CD4-positive, alpha-beta T cell treated with Interleukin-4 for 4 hours (primary cell): ENCODE results near the gene DUSP22.

ENCODE experiments used
- DNase-seq: peaks from one replicate; pipeline ENCODE4 v3.0.0-alpha.2; 2020

The DUSP22 gene

DNA sequence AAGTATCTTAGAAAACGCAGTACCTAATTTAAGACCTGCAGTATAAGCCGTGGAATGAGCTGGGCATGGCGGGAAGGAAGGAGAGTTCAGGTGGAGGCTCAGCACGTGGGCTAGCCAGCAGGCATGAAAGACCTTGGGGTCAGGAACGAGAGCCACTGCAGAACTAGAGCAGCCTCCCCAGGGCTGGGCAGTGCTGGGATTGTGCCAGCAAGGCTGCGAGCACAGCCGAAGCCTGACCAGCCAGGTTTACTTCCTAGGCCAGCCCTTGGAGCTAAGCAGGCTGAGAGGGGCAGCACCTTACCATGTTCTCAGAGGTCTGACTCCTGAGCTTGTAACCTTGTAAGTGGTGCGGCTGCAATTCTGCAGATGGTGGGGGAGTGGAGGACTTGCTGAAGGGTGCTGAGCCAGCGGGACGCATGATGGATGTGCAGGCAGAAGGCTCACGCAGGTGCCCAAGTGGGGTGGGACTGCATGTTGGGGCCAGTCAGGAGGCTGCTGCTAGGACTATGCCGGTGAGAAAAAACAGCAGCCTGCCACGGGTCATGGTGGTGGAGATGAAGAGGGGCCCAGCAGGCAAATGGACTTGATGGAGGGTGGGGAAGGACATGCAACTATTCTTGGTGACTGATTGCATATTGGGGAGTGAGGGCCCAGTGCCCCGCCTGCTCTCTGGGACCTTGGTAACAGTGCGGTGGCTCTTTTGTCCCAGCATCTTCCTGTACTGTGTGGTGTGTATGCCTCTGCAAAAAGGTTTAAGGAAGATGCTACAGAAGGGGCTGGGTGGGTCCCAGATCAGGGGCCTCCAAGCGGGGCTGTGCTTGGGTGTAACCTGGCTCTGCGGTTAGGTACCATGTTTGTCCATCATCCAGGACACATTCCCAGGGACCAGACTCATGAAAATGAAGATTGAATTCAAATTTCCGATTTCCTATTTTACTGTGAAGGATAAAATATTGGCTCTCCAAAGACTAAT lies 61.6 kb downstream of the DUSP22 start:
- no peak for DNase-seq

DNA sequence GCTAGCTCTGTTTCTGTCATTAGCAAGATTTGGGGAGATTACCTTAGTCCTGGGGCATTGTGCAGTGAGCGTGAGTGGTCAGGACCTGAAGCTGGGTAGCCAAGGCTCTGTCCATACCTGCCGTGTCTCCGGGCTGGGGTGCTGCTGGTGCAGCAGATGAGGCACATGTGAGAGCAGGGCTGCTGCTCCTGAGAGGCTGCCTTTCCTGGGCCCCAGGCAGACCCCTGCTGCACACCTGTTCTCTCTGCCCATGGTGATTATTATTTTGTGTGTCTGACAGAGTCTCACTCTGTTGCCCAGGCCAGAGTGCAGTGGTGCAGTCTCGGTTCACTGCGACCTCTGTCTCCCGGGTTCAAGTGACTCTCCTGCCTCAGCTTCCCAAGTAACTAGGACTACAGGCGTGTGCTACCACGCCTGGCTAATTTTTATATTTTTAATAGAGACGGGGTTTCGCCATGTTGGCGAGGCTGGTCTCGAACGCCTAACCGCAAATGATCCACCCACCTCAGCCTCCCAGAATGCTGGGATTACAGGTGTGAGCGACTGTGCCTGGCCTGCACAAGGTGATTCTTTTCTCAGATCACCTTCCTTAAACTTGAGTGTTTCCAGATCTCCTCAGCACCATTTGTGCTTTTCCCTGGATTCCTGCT lies 62.5 kb downstream of the DUSP22 start:
- DNase-seq, result no peak

GRCh38 chr6:355373-356208 lies 63.3 kb downstream of the DUSP22 start:
- no peak for DNase-seq

DNA sequence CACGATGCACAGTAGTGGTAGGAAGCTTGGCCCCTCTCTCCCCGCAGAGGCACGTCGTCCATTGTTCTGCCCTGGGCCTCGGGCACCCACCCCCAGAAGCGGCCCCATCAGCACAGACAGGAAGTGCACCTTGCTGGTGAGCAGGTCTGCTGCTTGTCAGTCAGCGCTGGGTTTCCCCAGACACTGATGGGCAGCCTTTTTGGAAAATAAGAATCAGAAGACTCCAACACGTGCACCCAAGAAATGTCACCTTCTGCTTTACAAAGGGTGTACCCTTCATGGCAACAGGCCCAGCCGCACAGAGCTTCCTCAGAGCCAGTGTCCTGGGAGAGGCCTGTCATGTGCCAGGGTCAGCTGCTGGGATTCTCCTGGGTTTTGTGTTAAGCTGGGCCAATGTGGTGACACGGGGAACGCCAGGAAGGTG lies 64.6 kb downstream of the DUSP22 start:
- DNase-seq, result no peak

DNA sequence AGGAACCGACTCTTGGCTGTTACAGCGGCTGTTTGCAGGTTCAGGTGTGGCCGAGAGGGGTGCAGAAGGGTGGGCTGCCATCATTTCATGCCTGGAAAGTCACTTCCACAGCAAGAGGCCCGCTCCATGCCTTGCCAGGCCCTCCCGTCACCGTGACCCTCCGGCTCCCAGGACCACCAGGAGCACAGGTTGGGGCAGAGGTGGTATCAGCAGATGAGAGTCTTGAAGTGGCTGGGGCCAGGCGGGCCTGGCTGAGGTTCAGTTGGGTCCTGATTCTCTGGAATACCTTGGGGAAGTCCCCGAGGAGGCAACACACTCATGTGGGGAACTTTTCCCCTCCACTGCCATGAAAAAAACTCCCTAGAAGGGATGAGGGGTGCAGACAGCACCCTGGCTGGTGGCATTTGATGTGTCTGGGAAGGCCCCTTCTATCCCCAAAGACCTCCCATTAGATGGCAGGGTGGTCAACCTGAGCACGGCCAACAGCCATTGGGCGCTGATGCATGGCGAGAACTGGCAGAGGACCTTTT lies 65.0 kb downstream of the DUSP22 start:
- no peak for DNase-seq

DNA sequence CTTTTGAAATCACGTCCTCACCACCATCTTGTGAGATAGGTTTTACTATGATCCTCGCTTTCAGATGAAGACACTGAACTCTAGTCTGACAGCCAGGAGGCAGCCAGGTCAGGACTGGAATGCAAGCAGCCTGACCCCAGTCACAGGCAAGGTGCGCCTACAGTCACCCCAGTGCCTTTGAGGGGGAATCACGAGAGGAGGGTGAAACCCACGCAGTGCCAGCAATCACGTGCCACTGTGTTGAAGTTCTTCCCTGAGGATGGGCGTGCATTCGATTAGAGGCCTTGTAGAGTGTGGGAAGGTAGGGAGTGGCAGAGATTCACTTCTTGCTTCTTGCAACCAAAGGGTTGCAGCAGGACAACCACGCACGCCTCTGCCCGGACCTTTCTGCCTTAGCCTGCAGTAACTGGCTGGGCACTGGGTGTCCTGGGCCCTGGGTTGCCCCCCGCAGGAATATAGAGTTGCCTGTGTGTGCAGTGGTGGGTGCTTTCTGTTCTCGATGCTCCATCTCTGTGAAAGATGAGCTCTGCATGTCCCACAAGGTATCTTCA lies 65.6 kb downstream of the DUSP22 start:
- no peak for DNase-seq

DNA sequence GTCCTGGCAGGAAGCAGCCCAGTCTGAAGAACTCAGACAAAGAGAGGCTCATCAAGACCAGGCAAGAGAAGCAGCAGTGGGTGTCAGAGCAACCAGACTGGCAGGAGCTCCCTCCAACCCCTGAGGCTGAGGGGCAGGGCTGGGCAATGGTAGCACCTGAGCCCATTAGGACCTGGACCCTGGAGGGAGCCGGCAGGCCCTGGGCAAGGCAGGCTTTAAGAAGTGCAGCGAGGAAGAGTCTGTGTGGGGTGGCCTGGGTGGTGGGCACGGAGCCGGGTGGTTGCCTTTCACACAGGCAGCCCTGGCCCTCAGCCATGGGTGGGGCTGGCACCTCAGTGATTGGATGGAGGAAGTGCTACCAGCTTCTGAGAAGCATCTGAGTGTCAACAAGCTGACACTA lies 66.1 kb downstream of the DUSP22 start:
- DNase-seq, result no peak

DNA sequence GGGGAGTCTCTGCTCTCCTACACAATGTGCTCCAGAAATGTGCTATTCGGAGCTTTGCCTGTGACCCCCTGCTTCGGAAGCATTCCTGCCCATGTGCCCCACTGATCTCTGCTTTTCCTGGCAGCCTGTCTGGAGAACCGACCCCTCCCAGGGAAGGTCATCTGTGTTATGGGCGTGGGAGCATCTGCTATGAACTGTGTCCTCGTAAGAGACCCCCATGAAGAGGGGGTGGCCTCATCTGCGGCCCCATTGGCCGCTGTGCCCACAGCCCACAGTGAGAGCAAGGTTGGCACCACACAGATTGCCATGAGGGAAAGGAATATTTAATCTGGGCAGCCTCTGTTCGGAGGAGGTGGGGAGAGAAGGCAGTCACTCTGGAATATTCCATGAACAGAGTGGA lies 66.6 kb downstream of the DUSP22 start:
- DNase-seq, result no peak

GRCh38 chr6:359261-360035 lies 67.2 kb downstream of the DUSP22 start:
- no peak for DNase-seq

DNA sequence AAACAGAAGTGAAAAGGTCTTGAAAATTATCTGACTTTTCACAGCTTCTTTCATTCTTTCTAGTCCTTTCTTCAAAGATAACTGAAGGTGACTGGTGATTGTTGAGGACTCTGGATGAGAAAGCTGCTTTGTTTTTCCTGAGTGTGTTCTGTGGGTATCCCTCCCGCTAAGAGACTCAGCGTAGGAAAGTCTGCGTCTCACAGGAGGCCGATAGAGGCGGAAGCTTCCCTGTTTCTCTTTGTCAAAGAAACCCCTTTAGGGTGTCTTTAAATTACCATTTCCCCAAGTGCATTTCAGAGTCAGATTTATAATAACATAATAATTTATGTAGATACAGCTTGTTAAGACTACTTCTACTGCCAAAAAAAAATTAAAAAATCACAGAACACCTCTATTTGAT lies 68.1 kb downstream of the DUSP22 start:
- no peak for DNase-seq

GRCh38 chr6:360764-361373 lies 68.6 kb downstream of the DUSP22 start:
- DNase-seq, result no peak

DNA sequence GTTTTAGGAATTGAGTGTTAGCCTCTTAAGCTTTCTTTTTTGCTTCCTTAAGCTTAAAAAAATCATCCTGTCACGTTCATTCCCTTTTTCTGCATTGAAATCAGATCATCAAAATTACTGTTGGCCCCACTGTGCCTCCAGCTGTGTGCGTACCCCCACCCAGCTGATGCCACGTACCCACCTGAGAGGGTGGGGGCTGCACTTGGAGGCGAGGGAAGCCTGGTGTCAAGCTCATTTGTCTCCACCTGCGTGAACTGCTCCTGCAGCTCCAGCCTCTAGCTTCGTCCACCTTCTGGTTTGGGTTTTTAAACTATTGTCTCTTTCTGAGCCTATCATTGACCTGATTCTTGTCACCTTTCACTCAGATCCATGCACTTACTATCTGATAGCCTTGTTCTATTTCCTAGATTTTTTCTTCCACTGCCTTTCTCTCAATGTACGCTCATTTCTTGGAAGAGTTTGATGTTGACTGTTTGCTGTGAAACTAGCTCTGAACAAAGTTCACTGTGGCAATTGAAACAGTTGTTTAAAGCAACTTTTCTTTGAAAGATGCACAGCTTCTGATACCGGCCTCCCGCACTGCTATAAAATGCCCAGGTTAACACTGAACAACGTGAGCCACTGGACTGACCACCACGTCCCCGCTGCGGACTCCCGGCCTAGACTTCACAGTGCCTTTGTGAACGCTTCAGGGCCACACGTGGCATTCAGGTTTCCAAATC lies 69.3 kb downstream of the DUSP22 start:
- DNase-seq, result no peak

- no peak for DNase-seq
Measured at GRCh38 chr6:362231-362923, 70.1 kb downstream of the DUSP22 start.

GRCh38 chr6:362924-363249 lies 70.6 kb downstream of the DUSP22 start:
- DNase-seq, result no peak

- no peak for DNase-seq
Measured at GRCh38 chr6:363291-363690, 71.0 kb downstream of the DUSP22 start.

- no peak for DNase-seq
Measured at GRCh38 chr6:363909-364308, 71.6 kb downstream of the DUSP22 start.

DNA sequence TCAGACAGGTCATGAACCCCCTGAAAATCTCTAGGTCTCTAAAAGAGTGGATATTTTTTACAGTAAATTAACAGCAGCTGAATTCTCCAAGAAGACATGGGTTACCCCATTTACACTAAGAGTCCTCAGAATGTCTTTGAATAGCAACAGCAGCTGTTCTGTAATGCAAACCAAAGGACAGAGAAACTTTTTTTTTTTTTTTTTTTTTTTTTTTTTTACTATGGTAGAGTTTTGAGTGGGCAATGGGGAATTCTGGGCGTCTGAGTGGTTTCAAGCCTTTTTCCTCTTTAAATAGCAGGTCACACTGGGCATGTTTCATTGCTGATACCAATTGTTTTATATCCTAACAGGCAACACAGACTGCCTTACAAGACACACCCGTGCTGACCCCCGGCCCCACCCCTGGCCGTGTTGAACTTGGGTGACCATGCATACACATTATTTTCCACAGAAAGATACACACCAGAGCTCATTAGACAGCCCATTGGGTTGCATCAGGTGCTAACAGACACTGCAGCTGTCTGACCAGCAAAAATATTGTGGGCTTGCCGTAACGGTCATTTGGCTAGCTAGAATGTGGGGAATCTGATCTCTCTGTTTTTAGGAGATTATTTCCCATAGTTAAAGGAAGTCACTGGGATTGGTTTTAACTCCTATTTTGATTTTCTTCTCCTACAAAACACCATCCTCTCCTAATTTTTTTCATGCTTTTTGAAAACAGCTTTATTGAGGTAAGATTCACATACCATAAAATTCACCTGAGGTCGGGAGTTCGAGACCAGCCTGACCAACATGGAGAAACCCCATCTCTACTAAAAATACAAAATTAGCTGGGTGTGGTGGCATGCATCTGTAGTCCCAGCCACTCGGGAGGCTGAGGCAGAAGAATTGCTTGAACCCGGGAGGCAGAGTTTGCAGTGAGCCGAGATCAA lies 72.6 kb downstream of the DUSP22 start:
- no peak for DNase-seq

DNA sequence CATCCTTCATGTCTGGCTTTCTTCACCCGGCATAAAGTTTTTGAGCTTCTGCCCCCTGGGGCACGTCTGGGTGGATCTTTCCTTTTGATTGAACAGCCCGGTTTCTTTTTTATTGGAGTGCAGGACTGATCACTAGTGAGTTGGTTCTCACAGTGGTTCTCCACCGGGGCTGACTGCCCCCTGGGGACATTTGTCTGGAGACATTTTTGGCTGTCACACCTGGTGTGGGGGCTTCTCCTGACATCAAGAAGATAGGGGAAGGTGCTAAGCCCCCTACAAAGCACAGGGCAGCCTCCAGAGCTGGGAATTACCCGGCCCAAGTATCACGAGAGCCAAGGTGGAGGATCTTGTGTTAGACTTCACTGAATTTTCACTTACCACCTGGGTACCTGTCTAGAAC lies 73.5 kb downstream of the DUSP22 start:
- DNase-seq, result no peak
